Measurements from ENCODE around the gene MTX1.
"Not testable (repeated sequence)": the region's sequence is repeated elsewhere in the genome, so short reads cannot be mapped to it uniquely, and the experiment has no call there.

MTX1 gene

DNA sequence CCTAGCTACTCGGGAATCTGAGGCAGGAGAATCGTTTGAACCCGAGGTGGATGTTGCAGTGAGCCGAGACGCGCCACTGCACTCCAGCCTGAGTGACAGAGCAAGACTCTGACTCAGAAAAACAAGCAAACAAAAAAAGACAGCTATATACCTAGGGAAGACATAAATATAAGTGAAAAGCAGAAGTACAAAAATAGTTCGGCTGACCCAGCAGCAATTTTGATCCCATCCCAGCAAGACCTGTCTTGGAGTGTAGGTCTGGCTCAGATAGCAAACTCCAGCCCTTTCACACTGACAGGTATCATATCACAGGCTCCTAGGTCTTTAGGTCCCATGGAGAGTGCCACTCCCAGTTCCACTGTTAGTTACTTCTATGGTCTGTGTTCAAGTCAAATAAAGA lies 14.6 kb downstream of the MTX1 start:
- TF ChIP-seq, protein P1, sequence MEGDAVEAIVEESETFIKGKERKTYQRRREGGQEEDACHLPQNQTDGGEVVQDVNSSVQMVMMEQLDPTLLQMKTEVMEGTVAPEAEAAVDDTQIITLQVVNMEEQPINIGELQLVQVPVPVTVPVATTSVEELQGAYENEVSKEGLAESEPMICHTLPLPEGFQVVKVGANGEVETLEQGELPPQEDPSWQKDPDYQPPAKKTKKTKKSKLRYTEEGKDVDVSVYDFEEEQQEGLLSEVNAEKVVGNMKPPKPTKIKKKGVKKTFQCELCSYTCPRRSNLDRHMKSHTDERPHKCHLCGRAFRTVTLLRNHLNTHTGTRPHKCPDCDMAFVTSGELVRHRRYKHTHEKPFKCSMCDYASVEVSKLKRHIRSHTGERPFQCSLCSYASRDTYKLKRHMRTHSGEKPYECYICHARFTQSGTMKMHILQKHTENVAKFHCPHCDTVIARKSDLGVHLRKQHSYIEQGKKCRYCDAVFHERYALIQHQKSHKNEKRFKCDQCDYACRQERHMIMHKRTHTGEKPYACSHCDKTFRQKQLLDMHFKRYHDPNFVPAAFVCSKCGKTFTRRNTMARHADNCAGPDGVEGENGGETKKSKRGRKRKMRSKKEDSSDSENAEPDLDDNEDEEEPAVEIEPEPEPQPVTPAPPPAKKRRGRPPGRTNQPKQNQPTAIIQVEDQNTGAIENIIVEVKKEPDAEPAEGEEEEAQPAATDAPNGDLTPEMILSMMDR (IDR thresholded peaks at IDR 0.05; ENCODE audit: borderline replicate concordance, control extremely low read depth, extremely low read depth, insufficient read depth, missing control alignments) = no peak
- DNase-seq (ENCODE audit: low spot score) = no peak
- in situ Hi-C loops (cut with MboI; ENCODE audit: low sequenced_read_pairs, unreplicated experiment) = no loop called here

DNA sequence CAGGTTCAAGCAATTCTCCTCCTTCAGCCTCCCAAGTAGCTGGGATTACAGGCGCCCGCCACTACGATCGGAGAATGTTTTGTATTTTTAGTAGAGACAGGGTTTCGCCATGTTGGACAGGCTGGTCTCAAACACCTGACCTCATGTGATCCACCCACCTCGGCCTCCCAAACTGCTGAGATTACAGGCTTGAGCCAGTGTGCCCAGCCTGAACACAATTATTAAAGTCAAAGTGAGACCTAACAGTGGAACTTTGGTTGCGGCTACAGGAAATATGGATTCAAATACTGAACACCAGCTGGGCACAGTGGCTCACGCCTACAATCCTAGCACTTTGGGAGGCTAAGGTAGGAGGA lies 16.9 kb downstream of the MTX1 start:
- in situ Hi-C loops (cut with MboI; ENCODE audit: low sequenced_read_pairs, unreplicated experiment); DNase-seq (ENCODE audit: low spot score): not testable (repeated sequence)

DNA sequence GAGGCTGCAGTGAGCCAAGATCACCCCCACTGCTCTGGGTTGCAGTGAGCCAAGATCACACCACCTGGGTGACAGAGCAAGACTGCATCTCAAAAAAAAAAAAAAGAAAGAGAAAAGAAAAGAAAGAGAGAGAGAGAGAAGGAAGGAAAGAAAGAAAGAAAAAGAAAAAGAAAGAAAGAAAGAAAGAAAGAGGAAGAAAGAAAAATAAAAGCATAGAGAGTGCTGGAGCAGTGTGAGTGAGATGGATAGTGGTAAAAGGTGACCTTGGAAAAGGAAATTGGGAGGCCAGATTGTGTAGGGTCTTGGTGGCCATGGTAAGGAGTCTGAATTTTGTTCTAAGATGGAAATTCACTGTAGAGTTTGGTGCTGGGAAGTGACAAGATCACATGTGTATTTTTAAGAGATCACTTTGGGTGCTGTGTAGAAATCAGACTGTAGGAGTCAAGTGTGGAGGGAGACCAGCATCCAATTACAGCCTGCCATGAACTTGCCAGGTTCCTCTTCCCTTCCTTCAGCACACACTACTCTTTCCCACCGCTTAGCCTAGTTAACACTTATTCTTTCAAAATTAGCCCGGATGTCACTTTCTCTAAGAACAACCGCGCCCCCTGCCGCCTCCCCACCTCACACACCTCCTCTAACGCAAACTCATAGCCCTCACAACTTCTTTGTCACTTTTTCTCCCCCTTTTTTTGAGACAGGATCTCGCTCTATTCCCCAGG lies 17.9 kb downstream of the MTX1 start:
- in situ Hi-C loops (cut with MboI; ENCODE audit: low sequenced_read_pairs, unreplicated experiment) = no loop called here
- TF ChIP-seq, protein P1 (IDR thresholded peaks at IDR 0.05; ENCODE audit: borderline replicate concordance, control extremely low read depth, extremely low read depth, insufficient read depth, missing control alignments) = peak; percentile 80
- DNase-seq (ENCODE audit: low spot score) = peak; percentile 79

DNA sequence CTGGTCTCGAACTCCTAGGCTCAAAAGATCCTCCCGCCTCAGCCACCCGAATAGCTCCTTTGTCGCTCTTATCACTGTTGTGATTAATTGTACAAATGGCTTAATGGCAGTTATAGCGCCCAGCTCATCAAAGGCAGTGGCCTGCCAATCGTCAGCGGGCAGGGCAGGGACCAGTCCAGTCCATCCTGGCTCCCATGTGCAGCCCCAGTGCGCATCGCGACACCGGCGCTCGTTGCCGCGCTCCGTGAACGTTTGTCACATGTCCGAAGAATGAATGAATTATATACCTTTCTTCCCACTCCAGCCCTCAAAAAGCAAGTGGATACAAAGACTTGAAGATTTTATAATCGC lies 18.4 kb downstream of the MTX1 start:
- peak; percentile 63 for DNase-seq (ENCODE audit: low spot score)
- TF ChIP-seq, protein P1 (IDR thresholded peaks at IDR 0.05; ENCODE audit: borderline replicate concordance, control extremely low read depth, extremely low read depth, insufficient read depth, missing control alignments) = no peak
- in situ Hi-C loops (cut with MboI; ENCODE audit: low sequenced_read_pairs, unreplicated experiment) = no loop called here

DNA sequence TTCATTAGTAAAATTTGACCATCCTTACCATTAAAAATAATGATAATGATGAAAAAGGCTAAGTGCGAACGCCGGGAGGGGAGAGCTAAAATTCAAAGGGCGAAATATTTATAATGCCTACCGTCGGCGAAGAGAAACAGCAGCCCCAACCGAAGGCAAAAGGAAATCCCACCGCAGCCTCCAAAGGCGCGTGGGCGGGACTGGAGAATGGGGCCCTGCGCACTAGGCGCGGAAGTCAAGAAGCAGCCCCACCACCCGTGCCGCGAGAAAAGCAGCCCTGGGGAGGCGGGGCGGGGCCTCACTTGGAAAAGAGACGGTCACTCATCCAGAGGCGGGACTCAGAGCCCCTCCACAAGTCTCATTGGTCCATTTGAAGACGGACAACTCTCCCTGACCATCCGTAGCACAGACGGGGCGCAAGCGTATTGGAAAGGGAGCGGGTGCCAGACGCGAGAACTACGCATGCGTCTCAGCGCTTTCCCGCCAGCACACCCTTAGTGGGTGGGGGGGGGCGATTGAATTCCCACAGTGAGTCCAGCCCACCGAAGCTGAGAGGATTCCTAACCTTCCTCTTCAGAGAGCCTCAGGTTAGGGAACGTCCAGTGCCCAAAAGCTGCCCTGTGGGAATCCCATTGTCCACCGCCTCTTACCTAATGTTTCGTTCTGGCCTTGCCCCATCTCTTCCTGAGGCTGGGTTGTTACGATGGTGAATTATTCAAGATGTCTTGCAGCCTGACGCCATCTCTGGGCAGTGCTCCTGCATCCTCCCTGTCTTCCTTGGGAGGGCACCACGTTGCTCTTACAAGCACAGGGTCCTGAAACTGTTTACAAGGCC lies 19.0 kb downstream of the MTX1 start:
- in situ Hi-C loops (cut with MboI; ENCODE audit: low sequenced_read_pairs, unreplicated experiment) = no loop called here
- TF ChIP-seq, protein P1 (IDR thresholded peaks at IDR 0.05; ENCODE audit: borderline replicate concordance, control extremely low read depth, extremely low read depth, insufficient read depth, missing control alignments) = no peak
- DNase-seq (ENCODE audit: low spot score) = peak; percentile 99

DNA sequence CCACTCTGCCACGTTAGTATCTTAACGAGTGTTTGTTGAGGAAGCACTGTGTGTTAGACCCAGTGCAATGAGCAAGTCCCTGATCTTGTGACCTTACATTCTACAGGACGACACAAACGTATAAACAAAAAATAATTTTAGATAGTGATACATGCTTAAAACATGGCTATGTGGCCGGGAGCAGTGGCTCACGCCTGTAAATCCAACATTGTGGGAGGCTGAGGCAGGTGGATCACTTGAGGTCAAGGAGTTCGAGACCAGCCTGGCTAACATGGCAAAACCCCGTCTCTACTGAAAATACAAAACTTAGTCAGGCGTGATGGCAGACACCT lies 19.6 kb downstream of the MTX1 start:
- in situ Hi-C loops (cut with MboI; ENCODE audit: low sequenced_read_pairs, unreplicated experiment) = no loop called here
- DNase-seq (ENCODE audit: low spot score) = no peak
- TF ChIP-seq, protein P1 (IDR thresholded peaks at IDR 0.05; ENCODE audit: borderline replicate concordance, control extremely low read depth, extremely low read depth, insufficient read depth, missing control alignments) = no peak

DNA sequence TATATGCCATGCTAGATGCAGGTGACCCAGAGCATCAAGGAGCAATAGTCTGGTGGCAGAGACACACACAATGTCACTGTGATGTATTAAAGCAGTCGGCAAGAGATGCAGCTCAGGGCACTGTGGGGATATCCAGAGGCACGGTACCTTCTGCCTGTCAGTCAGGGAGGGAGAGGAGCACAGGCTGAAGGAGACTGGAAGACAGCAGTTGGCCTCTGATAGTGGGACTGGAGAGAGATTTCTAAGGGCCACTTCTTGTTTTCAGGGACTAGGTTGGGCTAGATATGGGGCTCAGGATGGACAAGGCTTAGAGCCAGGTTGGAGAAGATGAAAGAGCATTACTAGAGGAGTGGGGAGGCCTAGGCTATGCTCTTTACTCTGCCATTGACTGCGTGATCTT lies 22.8 kb downstream of the MTX1 start:
- in situ Hi-C loops (cut with MboI; ENCODE audit: low sequenced_read_pairs, unreplicated experiment); DNase-seq (ENCODE audit: low spot score): not testable (repeated sequence)

DNA sequence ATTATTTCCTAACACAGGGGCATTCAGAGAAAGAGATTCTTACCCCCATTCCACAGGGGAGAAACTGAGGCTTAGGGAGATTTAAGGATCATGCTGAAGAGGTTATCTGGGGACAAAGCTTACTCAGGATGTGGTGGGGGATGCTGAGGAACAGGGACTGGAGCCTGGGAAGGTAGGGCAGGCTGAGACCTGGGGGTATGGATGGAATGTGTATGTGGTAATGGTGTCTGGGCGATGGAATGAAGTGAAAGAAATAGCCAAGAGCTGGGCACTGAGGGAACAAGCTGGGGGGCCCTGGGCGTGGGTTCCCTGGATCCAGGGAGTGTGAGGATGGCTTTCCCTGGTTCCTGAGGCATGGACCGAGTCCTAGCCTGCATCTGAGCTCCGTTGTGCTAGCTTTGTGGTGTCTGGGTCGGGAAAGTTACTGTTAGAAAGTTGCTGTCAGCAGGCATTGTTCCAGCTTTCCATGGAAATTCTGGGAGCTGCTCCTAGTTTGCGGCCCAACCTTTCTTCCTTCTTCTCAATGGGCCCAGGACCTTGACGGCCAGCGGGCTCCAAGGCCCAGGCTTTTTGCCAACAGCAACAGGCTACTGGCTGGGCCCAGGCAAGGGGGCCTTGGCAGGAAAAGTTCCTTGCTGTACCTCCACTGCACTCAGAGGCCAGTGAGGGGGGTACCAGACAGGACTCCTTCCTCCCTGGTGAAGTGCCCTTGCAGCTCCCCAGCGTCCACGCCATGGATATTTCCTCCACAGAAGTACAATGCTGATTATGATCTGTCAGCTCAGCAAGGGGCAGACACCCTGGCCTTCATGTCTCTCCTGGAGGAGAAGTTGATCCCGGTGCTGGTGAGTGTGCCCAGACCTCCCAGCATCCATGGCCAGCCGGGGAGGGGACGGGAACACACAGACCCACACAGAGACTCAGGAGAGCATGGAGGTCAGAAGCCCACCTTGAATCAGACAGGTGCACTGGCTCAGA lies 23.8 kb downstream of the MTX1 start:
- DNase-seq (ENCODE audit: low spot score); in situ Hi-C loops (cut with MboI; ENCODE audit: low sequenced_read_pairs, unreplicated experiment): not testable (repeated sequence)

DNA sequence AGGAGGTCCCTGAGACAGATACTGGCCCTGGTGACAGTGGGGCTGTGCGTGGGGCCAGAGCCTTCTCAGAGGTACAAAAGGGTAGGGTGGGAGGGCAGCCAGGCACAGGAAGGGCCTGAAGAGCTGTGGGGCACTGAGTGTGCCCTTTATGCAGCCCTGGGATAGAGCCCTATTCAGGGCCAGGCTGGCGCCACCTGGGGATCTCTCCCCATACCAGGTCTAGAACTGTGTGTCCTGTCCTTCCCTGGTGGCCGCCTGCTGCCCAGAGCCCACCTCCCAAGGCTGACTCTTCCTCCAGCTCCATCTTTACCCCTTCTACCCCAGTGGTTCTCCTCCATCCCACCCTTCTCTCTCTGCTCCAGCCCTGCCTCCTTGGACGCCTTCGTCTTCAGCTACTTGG lies 25.0 kb downstream of the MTX1 start:
- in situ Hi-C loops (cut with MboI; ENCODE audit: low sequenced_read_pairs, unreplicated experiment); DNase-seq (ENCODE audit: low spot score): not testable (repeated sequence)

DNA sequence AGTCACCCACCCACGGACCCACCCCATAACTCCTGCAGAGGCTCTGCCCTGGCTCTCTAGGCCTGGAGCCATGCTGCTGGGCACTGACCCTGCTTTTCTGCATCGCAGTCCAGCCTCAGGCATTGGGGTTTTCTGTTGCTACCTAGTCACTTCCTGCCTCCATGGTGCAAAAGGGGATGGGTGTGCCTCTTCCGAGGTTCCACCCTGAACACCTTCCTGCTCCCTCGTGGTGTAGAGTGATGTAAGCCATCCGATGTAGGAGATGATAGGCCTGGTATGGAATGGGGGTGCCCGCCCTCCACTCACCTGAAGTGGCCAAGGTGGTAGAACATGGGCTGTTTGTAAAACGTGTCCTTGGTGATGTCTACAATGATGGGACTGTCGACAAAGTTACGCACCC lies 26.9 kb downstream of the MTX1 start:
- in situ Hi-C loops (cut with MboI; ENCODE audit: low sequenced_read_pairs, unreplicated experiment); DNase-seq (ENCODE audit: low spot score): not testable (repeated sequence)

Measured in GM13976 (cell line).